ENCODE measurements around the gene COA5.

DNA sequence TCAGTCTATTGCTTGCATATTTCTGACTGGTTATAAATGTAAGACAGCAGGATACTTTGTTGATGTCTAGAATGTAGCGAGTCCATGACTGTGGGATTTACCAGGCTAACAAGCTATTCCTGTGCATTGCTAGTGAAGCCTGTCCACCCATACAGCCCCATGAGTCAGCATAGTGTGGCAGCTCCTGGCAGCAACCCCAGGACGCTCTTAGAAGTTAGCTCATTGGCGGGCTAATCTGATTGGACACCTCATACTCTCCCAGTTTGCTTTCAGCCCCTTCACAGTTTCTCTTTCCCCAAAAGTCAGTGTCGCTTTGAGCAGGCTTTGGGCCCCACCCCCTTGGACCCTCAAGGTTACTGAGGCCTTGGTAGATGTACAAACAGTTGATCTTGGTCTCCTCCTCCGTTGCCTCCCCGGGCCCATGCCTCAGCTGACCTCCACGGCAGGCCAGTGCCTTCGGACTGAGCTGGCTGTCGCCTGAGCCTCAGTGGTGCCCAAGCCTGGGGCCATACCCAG, 48.0 kb downstream of the COA5 start:
- TF ChIP-seq, protein P1, sequence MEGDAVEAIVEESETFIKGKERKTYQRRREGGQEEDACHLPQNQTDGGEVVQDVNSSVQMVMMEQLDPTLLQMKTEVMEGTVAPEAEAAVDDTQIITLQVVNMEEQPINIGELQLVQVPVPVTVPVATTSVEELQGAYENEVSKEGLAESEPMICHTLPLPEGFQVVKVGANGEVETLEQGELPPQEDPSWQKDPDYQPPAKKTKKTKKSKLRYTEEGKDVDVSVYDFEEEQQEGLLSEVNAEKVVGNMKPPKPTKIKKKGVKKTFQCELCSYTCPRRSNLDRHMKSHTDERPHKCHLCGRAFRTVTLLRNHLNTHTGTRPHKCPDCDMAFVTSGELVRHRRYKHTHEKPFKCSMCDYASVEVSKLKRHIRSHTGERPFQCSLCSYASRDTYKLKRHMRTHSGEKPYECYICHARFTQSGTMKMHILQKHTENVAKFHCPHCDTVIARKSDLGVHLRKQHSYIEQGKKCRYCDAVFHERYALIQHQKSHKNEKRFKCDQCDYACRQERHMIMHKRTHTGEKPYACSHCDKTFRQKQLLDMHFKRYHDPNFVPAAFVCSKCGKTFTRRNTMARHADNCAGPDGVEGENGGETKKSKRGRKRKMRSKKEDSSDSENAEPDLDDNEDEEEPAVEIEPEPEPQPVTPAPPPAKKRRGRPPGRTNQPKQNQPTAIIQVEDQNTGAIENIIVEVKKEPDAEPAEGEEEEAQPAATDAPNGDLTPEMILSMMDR (IDR thresholded peaks at IDR 0.05), result no peak
- no peak for TF ChIP-seq POLR2A (IDR thresholded peaks at IDR 0.05)
